DOHH2 (cell line): Measurements from ENCODE around the gene ASB15.

Experiments used
- EZH2phosphoT487 ChIP-seq: fragments of 200-600 bp; sonication (generic); IDR thresholded peaks from 2 replicates; pipeline ENCODE4 v1.6.1; 2017; ENCODE audit warnings: borderline replicate concordance, mild to moderate bottlenecking, antibody characterized with exemption, low read length, moderate library complexity, mixed read lengths
- TF ChIP-seq, protein P1 (sequence below): fragments of 200-600 bp; sonication (generic); IDR thresholded peaks from one replicate; pipeline ENCODE4 v1.5.1; 2014; ENCODE audit warnings: antibody characterized with exemption, mild to moderate bottlenecking, low read depth, low read length; ENCODE audit not compliant: poor library complexity, severe bottlenecking

DNA sequence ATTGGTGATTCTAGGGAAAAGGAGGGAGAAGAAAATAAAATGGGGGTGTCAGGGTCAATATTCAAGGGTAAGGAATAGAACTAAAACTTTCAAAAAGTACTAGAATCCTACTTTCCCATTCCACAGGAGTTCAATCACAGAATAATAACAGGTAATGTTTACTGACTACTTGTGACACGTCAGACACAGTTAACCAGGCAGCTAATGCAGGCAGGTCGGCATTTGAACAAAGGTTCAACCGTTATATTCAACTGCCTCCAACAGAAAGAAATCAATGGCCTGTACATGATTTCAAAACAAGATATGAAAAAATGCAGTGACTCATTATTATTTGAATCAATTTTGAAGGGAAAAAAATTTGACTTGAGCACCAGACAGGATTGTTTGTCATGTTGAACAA lies 3.1 kb downstream of the ASB15 start:
- TF ChIP-seq, protein P1, sequence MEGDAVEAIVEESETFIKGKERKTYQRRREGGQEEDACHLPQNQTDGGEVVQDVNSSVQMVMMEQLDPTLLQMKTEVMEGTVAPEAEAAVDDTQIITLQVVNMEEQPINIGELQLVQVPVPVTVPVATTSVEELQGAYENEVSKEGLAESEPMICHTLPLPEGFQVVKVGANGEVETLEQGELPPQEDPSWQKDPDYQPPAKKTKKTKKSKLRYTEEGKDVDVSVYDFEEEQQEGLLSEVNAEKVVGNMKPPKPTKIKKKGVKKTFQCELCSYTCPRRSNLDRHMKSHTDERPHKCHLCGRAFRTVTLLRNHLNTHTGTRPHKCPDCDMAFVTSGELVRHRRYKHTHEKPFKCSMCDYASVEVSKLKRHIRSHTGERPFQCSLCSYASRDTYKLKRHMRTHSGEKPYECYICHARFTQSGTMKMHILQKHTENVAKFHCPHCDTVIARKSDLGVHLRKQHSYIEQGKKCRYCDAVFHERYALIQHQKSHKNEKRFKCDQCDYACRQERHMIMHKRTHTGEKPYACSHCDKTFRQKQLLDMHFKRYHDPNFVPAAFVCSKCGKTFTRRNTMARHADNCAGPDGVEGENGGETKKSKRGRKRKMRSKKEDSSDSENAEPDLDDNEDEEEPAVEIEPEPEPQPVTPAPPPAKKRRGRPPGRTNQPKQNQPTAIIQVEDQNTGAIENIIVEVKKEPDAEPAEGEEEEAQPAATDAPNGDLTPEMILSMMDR, result no peak
- TF ChIP-seq EZH2phosphoT487, result no peak
